K562 (cell line): Measurements from ENCODE around the gene STEAP2. TPM values are rescaled to one million over a fixed set of nuclear protein-coding genes. Genes with fewer than 3 reads are reported as not detected.
A peak's percentile ranks its signal among the peaks of the same experiment; 100 is the strongest.

Experiments used
- CTBP1 ChIP-seq: fragments of 450-650 bp; IDR thresholded peaks from 2 replicates; pipeline ENCODE4 v1.6.1; 2016; ENCODE audit warnings: borderline replicate concordance
- DPF2 ChIP-seq: fragments of 450-650 bp; IDR thresholded peaks from 2 replicates; pipeline ENCODE4 v1.6.1; 2016
- HMGXB4 ChIP-seq: sonication (generic); formaldehyde crosslinking; IDR thresholded peaks from 2 replicates; pipeline ENCODE4 v1.8.1; 2023; ENCODE audit warnings: mild to moderate bottlenecking, missing genetic modification reagents
- PCBP2 ChIP-seq: fragments of 200-400 bp; formaldehyde crosslinking; IDR thresholded peaks from 2 replicates; pipeline ENCODE4 v1.6.1; 2018; ENCODE audit warnings: low read length, low read depth, mild to moderate bottlenecking, moderate library complexity; ENCODE audit not compliant: poor library complexity, severe bottlenecking
- RCOR1 ChIP-seq, 2 experiments: IDR thresholded peaks; 2 replicates each; pipeline ENCODE4 v1.6.1; 2012; ENCODE audit warnings: low read depth in 2 of 2, low read length in 2 of 2, borderline replicate concordance in 1 of 2, improper control_type of control experiment in 1 of 2
- SMARCA4 ChIP-seq: fragments of 450-650 bp; IDR thresholded peaks from 2 replicates; pipeline ENCODE4 v1.6.1; 2016
- SPI1 ChIP-seq: IDR thresholded peaks from 2 replicates; pipeline ENCODE4 v1.6.1; 2011; ENCODE audit warnings: low read depth, low read length, control low read depth, borderline replicate concordance
- SRSF7 ChIP-seq: fragments of 200-400 bp; formaldehyde crosslinking; optimal IDR thresholded peaks from 2 replicates; pipeline ENCODE3; 2017; ENCODE audit warnings: mild to moderate bottlenecking, low read depth, low read length
- ZNF347 ChIP-seq: fragments of 450-650 bp; formaldehyde crosslinking; IDR thresholded peaks from 2 replicates; pipeline ENCODE4 v1.4.0; 2020; ENCODE audit warnings: low read depth, mild to moderate bottlenecking, moderate library complexity
- ZNF551 ChIP-seq: fragments of 250-450 bp; sonication (Bioruptor Pico); IDR thresholded peaks from 2 replicates; pipeline ENCODE4 v1.5.0; 2021; ENCODE audit warnings: mild to moderate bottlenecking, moderate library complexity
- polyA plus RNA-seq, 8 experiments: library from polyadenylated mRNA; depleted of rRNA in 4 of 8; stranded (reverse) in 5 of 8; unstranded in 3 of 8; fragments of >200 nt; fragmentation: Nextera tagmentation in 2 of 8; fragmentation: Illumina TruSeq in 1 of 8; extraction: Ambion mirVana in 2 of 8; extraction: Trizol in 1 of 8; gene quantifications; 2 replicates each; pipeline versions ENCODE4 v1.2.1 to v1.2.3, GENCODE V29; 2011 to 2014; ENCODE audit warnings: inconsistent platforms in 1 of 8, missing spikeins in 1 of 8
- total RNA-seq, 7 experiments: library from RNA; depleted of rRNA in 6 of 7; stranded (reverse); fragments of >200 nt in 6 of 7; fragmentation: Illumina TruSeq in 2 of 7; extraction: Trizol in 2 of 7; gene quantifications; 2 replicates each; pipeline versions ENCODE4 v1.2.1 to v1.2.3, GENCODE V29; 2011 to 2021; ENCODE audit warnings: low replicate concordance in 1 of 7
- TF ChIP-seq, protein P1 (sequence below), 2 experiments: fragments of 450-650 bp; IDR thresholded peaks; 2 replicates each; pipeline ENCODE4 v1.6.1; 2016; ENCODE audit warnings: mild to moderate bottlenecking in 2 of 2, borderline replicate concordance in 1 of 2, low read depth in 1 of 2, moderate library complexity in 1 of 2
- TF ChIP-seq, protein P2 (sequence below): fragments of 450-650 bp; IDR thresholded peaks from 2 replicates; pipeline ENCODE4 v1.6.1; 2018; ENCODE audit warnings: mild to moderate bottlenecking, low read depth; ENCODE audit not compliant: partially characterized antibody
- TF ChIP-seq, protein P3 (sequence below): IDR thresholded peaks from 3 replicates; pipeline ENCODE4 v1.6.1; 2011; ENCODE audit warnings: borderline replicate concordance, mild to moderate bottlenecking, moderate library complexity; ENCODE audit not compliant: insufficient read length; ENCODE audit errors: extremely low read depth

The STEAP2 gene
- total and polyA plus RNA-seq, 9 of the 15 experiments (the other 6 are each of a cell fraction or from before 2014, with no cell fraction given), result 0.02 to 0.03 TPM; not detected in 7

DNA sequence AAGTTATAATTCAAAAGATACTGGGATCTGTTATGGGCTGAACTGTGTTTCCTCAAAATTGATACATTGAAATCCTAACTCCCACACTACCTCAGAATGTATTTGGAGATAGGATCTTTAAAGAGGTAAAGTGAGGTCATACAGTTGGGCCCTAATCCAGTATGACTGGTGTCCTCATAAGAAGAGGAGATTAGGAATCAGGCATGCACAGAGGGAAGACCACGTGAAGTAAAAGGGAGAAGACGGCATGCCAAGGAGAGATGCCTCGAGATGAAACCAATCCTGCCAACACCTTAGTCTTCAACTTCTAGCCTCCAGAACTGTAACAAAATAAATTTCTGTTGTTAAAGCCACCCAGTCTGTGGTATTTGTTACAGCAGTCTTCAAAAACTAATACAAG is 27.5 kb downstream of the STEAP2 start (continued):
- TF ChIP-seq, protein P1, sequence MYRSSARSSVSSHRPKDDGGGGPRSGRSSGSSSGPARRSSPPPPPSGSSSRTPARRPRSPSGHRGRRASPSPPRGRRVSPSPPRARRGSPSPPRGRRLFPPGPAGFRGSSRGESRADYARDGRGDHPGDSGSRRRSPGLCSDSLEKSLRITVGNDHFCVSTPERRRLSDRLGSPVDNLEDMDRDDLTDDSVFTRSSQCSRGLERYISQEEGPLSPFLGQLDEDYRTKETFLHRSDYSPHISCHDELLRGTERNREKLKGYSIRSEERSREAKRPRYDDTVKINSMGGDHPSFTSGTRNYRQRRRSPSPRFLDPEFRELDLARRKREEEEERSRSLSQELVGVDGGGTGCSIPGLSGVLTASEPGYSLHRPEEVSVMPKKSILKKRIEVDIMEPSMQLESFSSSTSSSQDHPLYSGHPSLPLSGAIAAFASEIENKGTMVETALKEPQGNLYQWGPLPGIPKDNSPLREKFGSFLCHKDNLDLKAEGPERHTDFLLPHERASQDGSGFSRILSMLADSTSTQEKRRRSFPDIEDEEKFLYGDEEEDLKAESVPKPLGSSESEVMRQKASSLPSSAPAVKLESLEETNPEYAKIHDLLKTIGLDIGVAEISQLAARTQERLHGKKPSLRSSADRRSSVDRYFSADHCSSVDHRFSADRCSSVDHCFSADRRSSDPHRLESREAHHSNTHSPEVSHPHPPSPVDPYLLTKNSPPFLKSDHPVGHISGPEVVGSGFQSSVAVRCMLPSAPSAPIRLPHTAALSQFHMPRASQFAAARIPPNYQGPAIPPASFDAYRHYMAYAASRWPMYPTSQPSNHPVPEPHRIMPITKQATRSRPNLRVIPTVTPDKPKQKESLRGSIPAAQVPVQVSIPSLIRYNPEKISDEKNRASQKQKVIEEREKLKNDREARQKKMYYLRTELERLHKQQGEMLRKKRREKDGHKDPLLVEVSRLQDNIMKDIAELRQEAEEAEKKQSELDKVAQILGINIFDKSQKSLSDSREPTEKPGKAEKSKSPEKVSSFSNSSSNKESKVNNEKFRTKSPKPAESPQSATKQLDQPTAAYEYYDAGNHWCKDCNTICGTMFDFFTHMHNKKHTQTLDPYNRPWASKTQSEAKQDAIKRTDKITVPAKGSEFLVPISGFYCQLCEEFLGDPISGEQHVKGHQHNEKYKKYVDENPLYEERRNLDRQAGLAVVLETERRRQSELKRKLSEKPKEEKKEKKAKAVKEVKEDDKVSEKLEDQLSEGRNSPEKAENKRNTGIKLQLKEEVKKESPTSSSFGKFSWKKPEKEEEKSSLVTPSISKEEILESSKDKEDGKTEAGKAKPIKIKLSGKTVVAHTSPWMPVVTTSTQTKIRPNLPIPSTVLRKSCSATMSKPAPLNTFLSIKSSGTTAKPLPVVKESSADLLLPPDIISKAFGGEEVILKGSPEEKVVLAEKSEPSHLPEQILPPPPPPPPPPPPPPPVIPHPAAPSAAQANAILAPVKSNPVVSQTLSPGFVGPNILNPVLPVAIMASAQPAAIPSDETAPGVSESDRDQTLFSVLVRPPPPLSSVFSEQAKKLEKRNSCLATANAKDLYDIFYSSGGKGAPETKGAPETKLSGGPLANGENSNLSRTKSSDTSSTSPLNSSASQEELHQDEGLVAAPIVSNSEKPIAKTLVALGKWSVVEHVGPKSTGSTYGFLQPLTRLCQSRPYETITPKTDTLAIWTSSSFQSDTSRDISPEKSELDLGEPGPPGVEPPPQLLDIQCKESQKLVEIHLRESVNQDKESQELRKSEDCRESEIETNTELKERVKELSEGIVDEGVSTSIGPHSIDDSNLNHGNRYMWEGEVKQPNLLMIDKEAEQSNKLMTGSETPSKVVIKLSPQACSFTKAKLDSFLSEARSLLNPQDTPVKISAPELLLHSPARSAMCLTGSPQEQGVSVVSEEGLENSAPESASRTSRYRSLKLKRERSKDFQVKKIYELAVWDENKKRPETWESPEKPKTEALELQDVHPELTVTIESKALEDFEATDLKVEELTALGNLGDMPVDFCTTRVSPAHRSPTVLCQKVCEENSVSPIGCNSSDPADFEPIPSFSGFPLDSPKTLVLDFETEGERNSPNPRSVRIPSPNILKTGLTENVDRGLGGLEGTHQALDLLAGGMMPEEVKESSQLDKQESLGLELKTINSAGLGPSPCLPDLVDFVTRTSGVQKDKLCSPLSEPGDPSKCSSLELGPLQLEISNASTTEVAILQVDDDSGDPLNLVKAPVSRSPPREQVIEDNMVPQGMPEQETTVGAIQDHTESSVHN (IDR thresholded peaks at IDR 0.05; ENCODE audit: borderline replicate concordance in 1 of 2, low read depth in 1 of 2), result no peak
- TF ChIP-seq SMARCA4 (no peak), SRSF7 (no peak), ZNF347 (CRISPR knock-in tag) (no peak), ZNF551 (CRISPR knock-in tag) (no peak), HMGXB4 (CRISPR knock-in tag) (no peak), RCOR1 (IDR thresholded peaks at IDR 0.05; ENCODE audit: borderline replicate concordance in 1 of 2, low read depth in 2 of 2, low read length in 2 of 2) (peak in 1 of 2 experiments; percentile 35; a peak in 1 of 4 replicates), CTBP1 (no peak), PCBP2 (no peak), SPI1 (no peak), DPF2 (peak; percentile 39; the same call in 1 of the 2 replicates)
- TF ChIP-seq, protein P2, sequence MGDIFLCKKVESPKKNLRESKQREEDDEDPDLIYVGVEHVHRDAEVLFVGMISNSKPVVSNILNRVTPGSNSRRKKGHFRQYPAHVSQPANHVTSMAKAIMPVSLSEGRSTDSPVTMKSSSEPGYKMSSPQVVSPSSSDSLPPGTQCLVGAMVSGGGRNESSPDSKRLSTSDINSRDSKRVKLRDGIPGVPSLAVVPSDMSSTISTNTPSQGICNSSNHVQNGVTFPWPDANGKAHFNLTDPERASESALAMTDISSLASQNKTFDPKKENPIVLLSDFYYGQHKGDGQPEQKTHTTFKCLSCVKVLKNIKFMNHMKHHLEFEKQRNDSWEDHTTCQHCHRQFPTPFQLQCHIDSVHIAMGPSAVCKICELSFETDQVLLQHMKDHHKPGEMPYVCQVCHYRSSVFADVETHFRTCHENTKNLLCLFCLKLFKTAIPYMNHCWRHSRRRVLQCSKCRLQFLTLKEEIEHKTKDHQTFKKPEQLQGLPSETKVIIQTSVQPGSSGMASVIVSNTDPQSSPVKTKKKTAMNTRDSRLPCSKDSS, result no peak
- TF ChIP-seq, protein P3, sequence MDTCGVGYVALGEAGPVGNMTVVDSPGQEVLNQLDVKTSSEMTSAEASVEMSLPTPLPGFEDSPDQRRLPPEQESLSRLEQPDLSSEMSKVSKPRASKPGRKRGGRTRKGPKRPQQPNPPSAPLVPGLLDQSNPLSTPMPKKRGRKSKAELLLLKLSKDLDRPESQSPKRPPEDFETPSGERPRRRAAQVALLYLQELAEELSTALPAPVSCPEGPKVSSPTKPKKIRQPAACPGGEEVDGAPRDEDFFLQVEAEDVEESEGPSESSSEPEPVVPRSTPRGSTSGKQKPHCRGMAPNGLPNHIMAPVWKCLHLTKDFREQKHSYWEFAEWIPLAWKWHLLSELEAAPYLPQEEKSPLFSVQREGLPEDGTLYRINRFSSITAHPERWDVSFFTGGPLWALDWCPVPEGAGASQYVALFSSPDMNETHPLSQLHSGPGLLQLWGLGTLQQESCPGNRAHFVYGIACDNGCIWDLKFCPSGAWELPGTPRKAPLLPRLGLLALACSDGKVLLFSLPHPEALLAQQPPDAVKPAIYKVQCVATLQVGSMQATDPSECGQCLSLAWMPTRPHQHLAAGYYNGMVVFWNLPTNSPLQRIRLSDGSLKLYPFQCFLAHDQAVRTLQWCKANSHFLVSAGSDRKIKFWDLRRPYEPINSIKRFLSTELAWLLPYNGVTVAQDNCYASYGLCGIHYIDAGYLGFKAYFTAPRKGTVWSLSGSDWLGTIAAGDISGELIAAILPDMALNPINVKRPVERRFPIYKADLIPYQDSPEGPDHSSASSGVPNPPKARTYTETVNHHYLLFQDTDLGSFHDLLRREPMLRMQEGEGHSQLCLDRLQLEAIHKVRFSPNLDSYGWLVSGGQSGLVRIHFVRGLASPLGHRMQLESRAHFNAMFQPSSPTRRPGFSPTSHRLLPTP, result no peak
